H1 (cell line): Measurements from ENCODE around the gene BCL2A1. TPM values are rescaled to one million over a fixed set of nuclear protein-coding genes. Genes with fewer than 3 reads are reported as not detected.

Source experiments
- CTCF ChIA-PET: fragments of 300-600 bp; sonication (Branson Sonifier 250); formaldehyde crosslinking; loops from one replicate; lab custom pipeline; 2021; ENCODE audit not compliant: partially characterized antibody; lab: Charles Lee
- POLR2A ChIA-PET: fragments of 300-600 bp; sonication (Branson Sonifier 250); formaldehyde crosslinking; loops from one replicate; lab custom pipeline; 2021; ENCODE audit warnings: inconsistent platforms; ENCODE audit not compliant: partially characterized antibody; lab: Charles Lee
- DNase-seq, 2 experiments: peaks; one replicate each; pipeline versions ENCODE4 v3.0.0 to v3.0.0-alpha.2; 2010 to 2022; ENCODE audit warnings: low spot score in 2 of 2, low read depth in 1 of 2, mixed read lengths in 1 of 2
- FAIRE-seq: peaks from 2 replicates; lab custom pipeline; 2011; peaks lifted over from hg19 to GRCh38; lab: Jason Lieb, UNC
- H2AFZ ChIP-seq: 2 replicates; pipeline ENCODE4 v1.8.1; 2012; ENCODE audit warnings: low read length, inconsistent platforms
- H2AK5ac ChIP-seq: 2 replicates; pipeline ENCODE4 v1.6.1; 2013; ENCODE audit warnings: low read depth, low read length
- H2BK120ac ChIP-seq: replicated peaks from 2 replicates; pipeline ENCODE3; 2013; ENCODE audit warnings: low read depth, low read length, inconsistent platforms
- H2BK12ac ChIP-seq: 2 replicates; pipeline ENCODE4 v1.6.1; 2013; ENCODE audit warnings: low read depth, low read length
- H2BK15ac ChIP-seq: 2 replicates; pipeline ENCODE4 v1.6.1; 2013; ENCODE audit warnings: low read length
- H2BK20ac ChIP-seq: 2 replicates; pipeline ENCODE4 v1.6.1; 2013; ENCODE audit warnings: low read length
- H2BK5ac ChIP-seq: 2 replicates; pipeline ENCODE4 v1.6.1; 2013; ENCODE audit warnings: low read depth, low read length
- H3K14ac ChIP-seq: 2 replicates; pipeline ENCODE4 v1.6.1; 2013; ENCODE audit warnings: inconsistent platforms; ENCODE audit not compliant: insufficient read length
- H3K18ac ChIP-seq: 2 replicates; pipeline ENCODE4 v1.6.1; 2013; ENCODE audit warnings: low read length; ENCODE audit errors: extremely low read depth
- H3K23ac ChIP-seq: 2 replicates; pipeline ENCODE4 v1.6.1; 2013; ENCODE audit warnings: inconsistent platforms; ENCODE audit not compliant: insufficient read length
- H3K23me2 ChIP-seq: 2 replicates; pipeline ENCODE4 v1.6.1; 2013; ENCODE audit warnings: low read depth, low read length
- H3K27ac ChIP-seq: 2 replicates; pipeline ENCODE4 v1.6.1; 2011; ENCODE audit warnings: low read depth, low read length, inconsistent platforms
- H3K27me3 ChIP-seq, 4 experiments: replicated peaks in 1 of 4; 1 replicate in 1 of 4; 2 replicates in 3 of 4; pipeline versions ENCODE4 v1.6.1 to v1.8.1; 2011 to 2013; ENCODE audit warnings: low read length in 3 of 4, mild to moderate bottlenecking in 3 of 4, inconsistent platforms in 2 of 4, mixed read lengths in 2 of 4, moderate library complexity in 1 of 4; ENCODE audit not compliant: control insufficient read depth in 3 of 4, insufficient read depth in 3 of 4; ENCODE audit errors: extremely low read depth in 1 of 4
- H3K36me3 ChIP-seq, 4 experiments: 2 replicates each; pipeline versions ENCODE4 v1.6.1 to v1.8.1; 2011 to 2013; ENCODE audit warnings: mild to moderate bottlenecking in 4 of 4, low read length in 3 of 4, moderate library complexity in 2 of 4, control low read depth in 1 of 4, inconsistent platforms in 1 of 4; ENCODE audit not compliant: insufficient read depth in 4 of 4, control insufficient read depth in 2 of 4
- H3K4ac ChIP-seq: replicated peaks from 2 replicates; pipeline ENCODE3; 2013; ENCODE audit warnings: low read length, low read depth, mixed read lengths, inconsistent platforms; ENCODE audit not compliant: insufficient read length
- H3K4me1 ChIP-seq, 4 experiments: replicated peaks in 1 of 4; 1 replicate in 1 of 4; 2 replicates in 3 of 4; pipeline versions ENCODE4 v1.6.1 to v1.8.1; 2011 to 2013; ENCODE audit warnings: low read length in 3 of 4, inconsistent platforms in 2 of 4, mixed read lengths in 1 of 4; ENCODE audit not compliant: insufficient read depth in 4 of 4, control insufficient read depth in 3 of 4
- H3K4me2 ChIP-seq, 2 experiments: 2 replicates each; pipeline versions ENCODE4 v1.6.1 to v1.8.1; 2011 to 2013; ENCODE audit warnings: low read depth in 2 of 2, low read length in 2 of 2, control low read depth in 1 of 2, inconsistent platforms in 1 of 2, mild to moderate bottlenecking in 1 of 2; ENCODE audit not compliant: insufficient read depth in 1 of 2
- H3K4me3 ChIP-seq, 4 experiments: fragments of 200-600, 300-600 bp in 1 of 4; sonication (generic), shearing (Covaris generic), sonication (Bioruptor Twin) in 1 of 4; 2 replicates each; pipeline versions ENCODE4 v1.5.1 to v1.8.1; 2011 to 2016; ENCODE audit warnings: low read length in 4 of 4, low read depth in 3 of 4, control low read depth in 2 of 4, inconsistent platforms in 2 of 4, mild to moderate bottlenecking in 2 of 4, mixed read lengths in 1 of 4, moderate library complexity in 1 of 4; ENCODE audit not compliant: insufficient read depth in 2 of 4; ENCODE audit errors: extremely low read depth in 1 of 4
- H3K56ac ChIP-seq: replicated peaks from 2 replicates; pipeline ENCODE3; 2013; ENCODE audit warnings: low read depth, mild to moderate bottlenecking, mixed read lengths, low read length, inconsistent platforms; ENCODE audit not compliant: insufficient read length
- H3K79me1 ChIP-seq: 2 replicates; pipeline ENCODE4 v1.6.1; 2013; ENCODE audit warnings: low read depth, low read length, control low read depth
- H3K79me2 ChIP-seq, 2 experiments: 2 replicates each; pipeline versions ENCODE4 v1.6.1 to v1.8.1; 2012 to 2013; ENCODE audit warnings: low read length in 2 of 2, mild to moderate bottlenecking in 2 of 2, inconsistent platforms in 1 of 2; ENCODE audit not compliant: insufficient read depth in 2 of 2, control insufficient read depth in 1 of 2
- H3K9ac ChIP-seq, 4 experiments: replicated peaks in 1 of 4; 1 replicate in 1 of 4; 2 replicates in 3 of 4; pipeline versions ENCODE4 v1.6.1 to v1.8.1; 2011 to 2013; ENCODE audit warnings: low read depth in 3 of 4, low read length in 3 of 4, control low read depth in 2 of 4, mild to moderate bottlenecking in 2 of 4, moderate library complexity in 2 of 4, inconsistent platforms in 1 of 4; ENCODE audit errors: extremely low read depth in 1 of 4
- H3K9me3 ChIP-seq, 2 experiments: 2 replicates each; pipeline versions ENCODE4 v1.6.1 to v1.8.1; 2012 to 2013; ENCODE audit warnings: mild to moderate bottlenecking in 2 of 2, moderate library complexity in 2 of 2, control low read depth in 1 of 2, inconsistent platforms in 1 of 2, low read depth in 1 of 2, low read length in 1 of 2, mixed read lengths in 1 of 2; ENCODE audit not compliant: insufficient read depth in 2 of 2
- H4K20me1 ChIP-seq, 2 experiments: replicated peaks in 1 of 2; 2 replicates each; pipeline versions ENCODE3 to v1.8.1; 2011 to 2013; ENCODE audit warnings: inconsistent platforms in 2 of 2, low read length in 2 of 2, mild to moderate bottlenecking in 1 of 2; ENCODE audit not compliant: insufficient read depth in 2 of 2, control insufficient read depth in 1 of 2
- H4K5ac ChIP-seq: 2 replicates; pipeline ENCODE4 v1.6.1; 2013; ENCODE audit warnings: low read length, low read depth, mixed read lengths, inconsistent platforms; ENCODE audit not compliant: insufficient read length
- H4K8ac ChIP-seq: 2 replicates; pipeline ENCODE4 v1.8.0; 2013; ENCODE audit warnings: mild to moderate bottlenecking, moderate library complexity, low read length, inconsistent platforms; ENCODE audit not compliant: insufficient read depth; ENCODE audit errors: extremely low read depth
- H4K91ac ChIP-seq: replicated peaks from 2 replicates; pipeline ENCODE3; 2013; ENCODE audit warnings: low read length, mixed read lengths, inconsistent platforms; ENCODE audit not compliant: insufficient read length
- BRCA1 ChIP-seq: IDR thresholded peaks from 2 replicates; pipeline ENCODE4 v1.6.1; 2012; ENCODE audit warnings: low read depth, low read length, improper control_type of control experiment
- CBX5 ChIP-seq: fragments of 300-800, 300-1000 bp; sonication (generic); IDR thresholded peaks from 2 replicates; pipeline ENCODE4 v1.7.1; 2016; ENCODE audit warnings: antibody characterized with exemption, low read length, low read depth
- CTBP2 ChIP-seq: IDR thresholded peaks from 2 replicates; pipeline ENCODE4 v1.7.0; 2011; ENCODE audit warnings: borderline replicate concordance, mild to moderate bottlenecking, moderate library complexity, mixed read lengths, low read length; ENCODE audit not compliant: insufficient read depth, insufficient read length
- FOSL1 ChIP-seq: IDR thresholded peaks from 2 replicates; pipeline ENCODE4 v1.6.1; 2011; ENCODE audit warnings: mild to moderate bottlenecking, low read depth, low read length, moderate library complexity; ENCODE audit not compliant: insufficient read depth
- HDAC2 ChIP-seq, 2 experiments: fragments of 300-600 bp in 1 of 2; sonication (generic) in 1 of 2; IDR thresholded peaks; 2 replicates each; pipeline ENCODE4 v1.6.1; 2011 to 2012; ENCODE audit warnings: low read depth in 2 of 2, low read length in 2 of 2, mild to moderate bottlenecking in 2 of 2, moderate library complexity in 2 of 2, borderline replicate concordance in 1 of 2, inconsistent platforms in 1 of 2
- KDM1A ChIP-seq: fragments of 200-600, 300-600 bp; sonication (generic); IDR thresholded peaks from 2 replicates; pipeline ENCODE4 v1.7.1; 2016; ENCODE audit warnings: mild to moderate bottlenecking, low read length, borderline replicate concordance
- POLR2AphosphoS5 ChIP-seq: IDR thresholded peaks from 2 replicates; pipeline ENCODE4 v1.6.1; 2011; ENCODE audit warnings: low read depth, low read length
- SP1 ChIP-seq: IDR thresholded peaks from 2 replicates; pipeline ENCODE4 v1.6.1; 2011; ENCODE audit warnings: low read depth, low read length
- YY1 ChIP-seq: IDR thresholded peaks from 2 replicates; pipeline ENCODE4 v1.6.1; 2011; ENCODE audit warnings: low read depth, mild to moderate bottlenecking, low read length
- whole genome bisulfite sequencing, 2 experiments: shearing (Covaris generic) in 1 of 2; methylation state at CpG; one replicate each; pipeline versions ENCODE4 v1.1.6 to v1.1.7; 2013 to 2015; ENCODE audit warnings: low lambda C conversion rate in 2 of 2, mixed read lengths in 2 of 2, inconsistent platforms in 1 of 2, low coverage in 1 of 2, missing lambda C conversion rate in 1 of 2; ENCODE audit not compliant: insufficient replicate concordance in 2 of 2, insufficient coverage in 1 of 2, insufficient read length in 1 of 2; ENCODE audit errors: extremely low coverage in 1 of 2, missing lambda C conversion rate in 1 of 2; 5-methylcytosine and 5-hydroxymethylcytosine counted together
- long read RNA-seq, 2 experiments: library from RNA in 1 of 2; library from capped mRNA in 1 of 2; stranded (forward); transcript quantifications; one replicate each; pipeline ENCODE4 v2.0.0, GENCODE V29; 2021; ENCODE audit warnings: inconsistent platforms in 1 of 2
- polyA minus RNA-seq, 3 experiments: library from RNA; depleted of rRNA, polyadenylated mRNA; stranded (reverse); fragments of >200 nt; gene quantifications; 1 replicate in 2 of 3; 2 replicates in 1 of 3; pipeline ENCODE4 v1.2.3, GENCODE V29; 2011
- polyA plus RNA-seq, 7 experiments: library from polyadenylated mRNA; depleted of rRNA in 3 of 7; stranded (reverse) in 5 of 7; unstranded in 2 of 7; fragments of >200 nt in 5 of 7; fragments of 200-250 nt in 2 of 7; gene quantifications; 1 replicate in 5 of 7; 2 replicates in 1 of 7; 4 replicates in 1 of 7; pipeline versions ENCODE4 v1.2.1 to v1.2.3, GENCODE V29; 2011 to 2013; ENCODE audit warnings: missing spikeins in 2 of 7, mixed read lengths in 2 of 7
- total RNA-seq: library from RNA; stranded (reverse); fragmentation: NEBNext Ultra II Directional; extraction: Animal tissue kit (Norgen Biotek cat#: 25700); gene quantifications from 2 replicates; pipeline ENCODE4 v1.2.1, GENCODE V29; 2021

BCL2A1 gene
- total RNA-seq (not detected in 2 replicates), polyA plus RNA-seq (2011; rRNA removed) (not detected in 2 replicates), polyA minus RNA-seq (2011; rRNA and poly(A)+ RNA removed) (not detected in 2 replicates)
- polyA plus RNA-seq (2011; cell fraction: cytosol; rRNA removed), result not detected
- polyA plus RNA-seq (2011; cell fraction: nucleus; rRNA removed), result not detected
- polyA plus RNA-seq (2012, experiment 1 of 2), result not detected in 4 replicates
- not detected for polyA plus RNA-seq (2012, experiment 2 of 2)
- not detected for polyA plus RNA-seq (2013, experiment 1 of 2)
- polyA plus RNA-seq (2013, experiment 2 of 2), result not detected
- not detected for polyA minus RNA-seq (2011; cell fraction: cytosol; rRNA and poly(A)+ RNA removed)
- polyA minus RNA-seq (2011; cell fraction: nucleus; rRNA and poly(A)+ RNA removed), result not detected
- long read RNA-seq, experiment 1, result 0 reads
- long read RNA-seq, experiment 2, result 0 reads

GRCh38 chr15:79970624-79971434 lies at the start of gene BCL2A1:
Gene BCL2A1, minus strand, starts transcription at chr15:79971196. Its CDS starts 77 bp downstream, at chr15:79971119.
- no peak within 1 kb of the TSS for H3K18ac ChIP-seq
- H2BK20ac ChIP-seq, result no peak within 1 kb of the TSS
- no peak within 1 kb of the TSS for H4K5ac ChIP-seq
- no peaks in the 10 kb centered on the region for H3K9me3 ChIP-seq
- H3K4me1 ChIP-seq, result no peaks in the 10 kb centered on the region
- H3K79me2 ChIP-seq, result no peaks in the 10 kb centered on the region
- H2AK5ac ChIP-seq, result no peak within 1 kb of the TSS
- no peak for DNase-seq
- no peak within 1 kb of the TSS for H3K27ac ChIP-seq
- no peak within 1 kb of the TSS for H2BK12ac ChIP-seq
- no peaks in the 10 kb centered on the region for H3K27me3 ChIP-seq
- H2BK5ac ChIP-seq, result no peak within 1 kb of the TSS
- H2BK15ac ChIP-seq, result no peak within 1 kb of the TSS
- H3K4ac ChIP-seq, result no peak within 1 kb of the TSS
- no peaks in the 10 kb centered on the region for H4K20me1 ChIP-seq
- POLR2A ChIA-PET, result no interaction called here
- H4K91ac ChIP-seq, result no peak within 1 kb of the TSS
- CTCF ChIA-PET, result no interaction called here
- 88% methylated on average over 11 of the region's 11 CpGs; no CpG with 5 or more reads in 1 of the 2 experiments for WGBS, 2 experiments
- H3K79me1 ChIP-seq, result no peaks in the 10 kb centered on the region
- no peak for FAIRE-seq
- no peak within 1 kb of the TSS for H3K4me2 ChIP-seq
- H4K8ac ChIP-seq, result no peak within 1 kb of the TSS
- H2BK120ac ChIP-seq, result no peak within 1 kb of the TSS
- H3K36me3 ChIP-seq, result no peaks in the 10 kb centered on the region
- H3K9ac ChIP-seq, result no peak within 1 kb of the TSS
- 0 out of 2 replicates have a peak within 1 kb of the TSS, but pooled peaks have one; percentile 24 for H2AFZ ChIP-seq
- no peak within 1 kb of the TSS for H3K56ac ChIP-seq
- no peak within 1 kb of the TSS for H3K4me3 ChIP-seq
- H3K14ac ChIP-seq, result no peak within 1 kb of the TSS
- no peaks in the 10 kb centered on the region for H3K23me2 ChIP-seq
- no peak within 1 kb of the TSS for H3K23ac ChIP-seq
- no peak for TF ChIP-seq CBX5
- no peak for TF ChIP-seq SP1
- no peak for TF ChIP-seq BRCA1
- TF ChIP-seq POLR2AphosphoS5, result no peak
- no peak for TF ChIP-seq CTBP2
- TF ChIP-seq KDM1A, result no peak
- no peak for TF ChIP-seq YY1
- no peak for TF ChIP-seq HDAC2 (IDR thresholded peaks at IDR 0.05; ENCODE audit: borderline replicate concordance in 1 of 2, low read depth in 2 of 2, low read length in 2 of 2)
- no peak for TF ChIP-seq FOSL1
